ENCODE results near the gene OR6C68.
"Not testable (repeated sequence)": the region's sequence is repeated elsewhere in the genome, so short reads cannot be mapped to it uniquely, and the experiment has no call there.

The OR6C68 gene

GRCh38 chr12:55492078-55492477 lies at the start of gene OR6C68:
TSS of gene OR6C68 (plus strand) at chr12:55492378. CDS start at chr12:55492378, 0 bp downstream.
- TF ChIP-seq ZNF274 (IDR thresholded peaks at IDR 0.05; ENCODE audit: low read depth, low read length), result no peak
- H3K4me3 ChIP-seq (ENCODE audit: low read length), result no peak within 1 kb of the TSS

DNA sequence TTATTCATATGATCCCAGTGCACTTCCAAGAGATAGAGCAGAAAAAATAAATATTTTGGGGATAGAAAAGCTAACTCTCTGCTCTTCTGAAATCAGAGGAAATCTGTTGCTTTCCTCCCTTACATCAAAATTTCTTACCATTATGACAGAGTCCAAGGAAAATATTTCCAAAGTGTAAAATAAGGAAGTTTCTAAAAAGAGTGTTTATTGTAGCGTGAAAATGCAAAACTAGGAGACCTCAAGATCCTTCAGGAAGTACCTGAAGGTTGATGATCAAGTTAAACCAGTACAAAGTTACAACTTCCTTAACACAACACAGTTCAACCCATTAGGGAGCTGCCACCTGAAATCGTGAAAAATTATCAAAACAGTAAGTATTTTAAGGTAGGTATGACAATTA lies 48.4 kb upstream of the OR6C68 start, which contains the start of gene OR6C2:
TSS of gene OR6C2 (plus strand) at position 301 of the 400 bp plus-strand sequence. CDS start 8,138 bp downstream, outside the sequence.
- no peak for TF ChIP-seq ZNF274 (IDR thresholded peaks at IDR 0.05; ENCODE audit: low read depth, low read length)

DNA sequence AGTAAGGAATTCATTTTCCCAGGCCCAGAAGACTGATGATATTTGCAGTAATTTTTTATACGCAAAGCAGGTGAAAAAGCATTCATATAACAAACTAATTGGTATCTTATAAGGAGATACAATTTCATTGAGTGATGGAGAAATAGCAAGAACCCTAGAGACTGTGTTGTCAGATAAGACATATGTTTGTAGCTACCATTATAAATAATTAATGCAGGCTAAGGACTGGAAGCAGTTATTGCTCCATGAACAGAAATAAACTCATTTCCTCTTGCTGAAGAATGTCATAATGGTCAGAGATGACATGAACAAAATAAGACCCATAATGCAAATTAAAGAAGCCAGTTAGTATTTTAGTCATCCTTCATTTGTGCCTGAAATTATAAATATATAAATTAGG lies 46.8 kb upstream of the OR6C68 start:
- H3K4me3 ChIP-seq (ENCODE audit: low read length), result no peak overlapping the region
- TF ChIP-seq ZNF274 (IDR thresholded peaks at IDR 0.05; ENCODE audit: low read depth, low read length), result no peak

More for the DNA sequence above, 48.4 kb upstream of the OR6C68 start, which contains the start of gene OR6C2:
- no peak within 1 kb of the TSS for H3K4me3 ChIP-seq (ENCODE audit: low read length)

DNA sequence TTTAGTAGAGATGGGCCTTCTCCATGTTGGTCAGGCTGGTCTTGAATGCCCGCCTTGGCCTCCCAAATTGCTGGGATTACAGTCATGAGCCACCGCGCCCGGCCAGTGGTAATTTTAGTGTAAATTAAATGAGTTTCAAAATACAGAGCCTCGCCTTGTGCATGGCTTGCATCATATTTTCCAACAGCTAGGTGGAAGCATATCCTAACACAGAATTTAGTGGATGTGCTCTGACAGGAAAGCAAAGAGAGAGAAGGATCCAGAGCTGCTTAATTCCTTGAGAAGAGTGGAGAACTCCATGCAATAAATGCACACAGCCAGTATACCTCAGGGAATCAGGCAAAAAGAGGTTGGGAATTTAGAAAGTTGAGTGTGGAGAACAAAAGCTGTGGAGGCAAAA lies 45.9 kb upstream of the OR6C68 start:
- no peak overlapping the region for H3K4me3 ChIP-seq (ENCODE audit: low read length)
- no peak for TF ChIP-seq ZNF274 (IDR thresholded peaks at IDR 0.05; ENCODE audit: low read depth, low read length)

DNA sequence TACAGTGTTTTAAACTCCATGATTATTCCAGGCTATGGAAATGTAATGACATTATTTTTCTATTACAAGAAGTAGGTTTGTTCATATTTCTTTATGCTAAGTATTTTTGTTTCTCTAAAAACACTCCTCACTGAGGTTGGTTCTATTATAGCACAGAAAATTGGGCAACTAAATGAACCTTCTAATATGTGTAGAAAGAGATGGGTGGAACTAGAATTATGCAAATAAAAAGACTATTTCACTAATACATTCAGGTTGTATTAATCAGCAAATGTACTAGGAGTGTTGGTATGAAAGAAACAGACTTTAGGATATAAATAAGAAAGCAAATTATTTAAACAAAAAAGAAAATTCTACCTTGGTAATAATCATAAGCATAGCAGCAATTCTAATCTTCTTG lies 43.4 kb upstream of the OR6C68 start:
- no peak for TF ChIP-seq ZNF274 (IDR thresholded peaks at IDR 0.05; ENCODE audit: low read depth, low read length)

DNA sequence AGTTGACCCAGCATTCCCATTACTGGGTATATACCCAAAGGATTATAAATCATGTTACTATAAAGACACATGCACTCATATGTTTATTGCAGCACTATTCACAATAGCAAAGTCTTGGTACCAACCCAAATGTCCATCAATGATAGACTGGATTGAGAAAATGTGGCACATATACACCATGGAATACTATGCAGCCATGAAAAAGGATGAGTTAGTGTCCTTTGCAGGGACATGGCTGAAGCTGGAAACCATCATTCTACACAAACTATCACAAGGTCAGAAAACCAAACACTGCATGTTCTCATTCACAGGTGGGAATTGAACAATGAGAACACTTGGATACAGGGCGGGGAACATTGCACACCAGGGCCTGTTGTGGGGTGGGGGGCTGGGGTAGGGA lies 27.3 kb upstream of the OR6C68 start:
- H3K4me3 ChIP-seq (ENCODE audit: low read length), result not testable (repeated sequence)

More for the DNA sequence above, 43.4 kb upstream of the OR6C68 start:
- no peak overlapping the region for H3K4me3 ChIP-seq (ENCODE audit: low read length)

DNA sequence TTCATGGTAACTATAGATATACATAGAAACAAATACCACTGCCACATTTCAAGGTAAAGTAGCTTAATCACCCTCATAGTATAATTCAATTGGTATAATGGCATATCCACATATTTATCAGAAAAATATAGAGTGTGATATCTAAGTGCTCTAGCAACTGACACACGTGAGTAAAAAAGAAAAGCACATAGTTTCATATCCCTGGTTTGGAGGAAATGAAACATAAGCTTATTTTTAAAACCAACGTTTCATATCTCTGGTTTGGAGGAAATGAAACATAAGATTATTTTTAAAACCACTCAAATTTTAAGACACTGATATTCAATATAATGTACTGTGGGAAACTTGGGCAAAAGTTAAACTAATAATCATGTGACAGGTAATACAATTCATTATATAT lies 24.3 kb upstream of the OR6C68 start:
- no peak for TF ChIP-seq ZNF274 (IDR thresholded peaks at IDR 0.05; ENCODE audit: low read depth, low read length)
- no peak overlapping the region for H3K4me3 ChIP-seq (ENCODE audit: low read length)

- no peak overlapping the region for H3K4me3 ChIP-seq (ENCODE audit: low read length)
- no peak for TF ChIP-seq ZNF274 (IDR thresholded peaks at IDR 0.05; ENCODE audit: low read depth, low read length)
Measured at GRCh38 chr12:55469291-55469690, 22.9 kb upstream of the OR6C68 start.

- TF ChIP-seq ZNF274 (IDR thresholded peaks at IDR 0.05; ENCODE audit: low read depth, low read length), result no peak
- no peak within 1 kb of the TSS for H3K4me3 ChIP-seq (ENCODE audit: low read length)
Measured at GRCh38 chr12:55470088-55470829, 21.9 kb upstream of the OR6C68 start, which contains the start of gene OR6C70. TSS of gene OR6C70 (minus strand) at chr12:55470138. CDS start at chr12:55470138, 0 bp downstream.

DNA sequence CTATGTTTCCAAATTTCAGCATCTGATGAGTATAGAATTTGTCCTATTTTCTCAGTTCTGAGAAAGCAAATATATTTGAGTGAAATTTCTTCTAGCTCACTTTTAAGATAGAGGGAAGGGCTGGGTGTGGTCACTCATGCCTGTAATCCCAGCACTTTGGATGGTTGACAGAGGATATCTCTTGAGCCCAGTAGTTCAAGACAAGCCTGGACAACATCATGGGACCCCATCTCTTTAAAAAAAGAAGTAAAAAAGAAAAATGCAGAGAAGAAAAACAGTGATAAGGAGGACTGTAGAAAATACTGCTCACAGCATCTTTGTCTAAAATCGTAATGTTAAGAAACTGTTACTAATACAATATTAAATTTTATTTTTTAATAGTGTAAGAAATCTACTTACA lies 19.9 kb upstream of the OR6C68 start:
- H3K4me3 ChIP-seq (ENCODE audit: low read length), result no peak overlapping the region
- no peak for TF ChIP-seq ZNF274 (IDR thresholded peaks at IDR 0.05; ENCODE audit: low read depth, low read length)

- not testable (repeated sequence) for H3K4me3 ChIP-seq (ENCODE audit: low read length)
Measured at GRCh38 chr12:55479136-55479535, 13.0 kb upstream of the OR6C68 start.

DNA sequence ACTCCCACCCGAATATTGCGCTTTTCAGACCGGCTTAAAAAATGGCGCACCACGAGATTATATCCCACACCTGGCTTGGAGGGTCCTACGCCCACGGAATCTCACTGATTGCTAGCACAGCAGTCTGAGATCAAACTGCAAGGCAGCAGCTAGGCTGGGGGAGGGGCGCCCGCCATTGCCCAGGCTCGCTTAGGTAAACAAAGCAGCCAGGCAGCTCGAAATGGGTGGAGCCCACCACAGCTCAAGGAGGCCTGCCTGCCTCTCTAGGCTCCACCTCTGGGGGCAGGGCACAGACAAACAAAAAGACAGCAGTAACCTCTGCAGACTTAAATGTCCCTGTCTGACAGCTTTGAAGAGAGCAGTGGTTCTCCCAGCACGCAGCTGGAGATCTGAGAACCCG lies 7.9 kb upstream of the OR6C68 start:
- H3K4me3 ChIP-seq (ENCODE audit: low read length), result not testable (repeated sequence)

GRCh38 chr12:55495490-55495889 lies 3.3 kb downstream of the OR6C68 start:
- TF ChIP-seq ZNF274 (IDR thresholded peaks at IDR 0.05; ENCODE audit: low read depth, low read length), result no peak
- H3K4me3 ChIP-seq (ENCODE audit: low read length), result no peak overlapping the region

DNA sequence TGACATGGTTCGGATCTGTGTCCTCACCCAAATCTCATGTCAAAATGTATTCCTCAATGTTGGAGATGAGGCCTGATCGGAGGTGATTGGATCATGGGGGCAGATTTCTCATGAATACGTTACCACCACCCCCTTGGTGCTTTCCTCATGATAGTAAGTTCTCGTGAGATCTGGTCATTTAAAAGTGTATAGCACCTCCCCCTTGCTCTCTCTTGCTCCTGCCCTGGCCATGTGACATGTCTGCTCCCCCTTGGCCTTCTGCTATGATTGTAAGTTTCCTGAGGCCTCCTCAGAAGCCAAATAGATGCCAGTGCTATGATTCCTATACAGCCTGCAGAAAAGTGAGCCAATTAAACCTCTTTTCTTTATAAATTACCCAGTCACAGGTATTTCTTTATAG lies 7.1 kb downstream of the OR6C68 start:
- TF ChIP-seq ZNF274 (IDR thresholded peaks at IDR 0.05; ENCODE audit: low read depth, low read length), result no peak
- no peak overlapping the region for H3K4me3 ChIP-seq (ENCODE audit: low read length)

GRCh38 chr12:55499810-55500252 lies 7.7 kb downstream of the OR6C68 start:
- TF ChIP-seq ZNF274 (IDR thresholded peaks at IDR 0.05; ENCODE audit: low read depth, low read length), result no peak
- no peak overlapping the region for H3K4me3 ChIP-seq (ENCODE audit: low read length)

- no peak for TF ChIP-seq ZNF274 (IDR thresholded peaks at IDR 0.05; ENCODE audit: low read depth, low read length)
- H3K4me3 ChIP-seq (ENCODE audit: low read length), result no peak overlapping the region
Measured at GRCh38 chr12:55501601-55502000, 9.4 kb downstream of the OR6C68 start.
